ENCODE data around the gene NUDT6. TPM values are rescaled to one million over a fixed set of nuclear protein-coding genes. Genes with fewer than 3 reads are reported as not detected.

The NUDT6 gene, protein sequence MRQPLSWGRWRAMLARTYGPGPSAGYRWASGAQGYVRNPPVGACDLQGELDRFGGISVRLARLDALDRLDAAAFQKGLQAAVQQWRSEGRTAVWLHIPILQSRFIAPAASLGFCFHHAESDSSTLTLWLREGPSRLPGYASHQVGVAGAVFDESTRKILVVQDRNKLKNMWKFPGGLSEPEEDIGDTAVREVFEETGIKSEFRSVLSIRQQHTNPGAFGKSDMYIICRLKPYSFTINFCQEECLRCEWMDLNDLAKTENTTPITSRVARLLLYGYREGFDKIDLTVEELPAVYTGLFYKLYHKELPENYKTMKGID
- 8.2 and 10.4 TPM in 2 replicates for total RNA-seq

GRCh38 chr4:122921971-122922876 is at the start of gene NUDT6:
Gene NUDT6 (minus strand): TSS chr4:122922597. CDS start chr4:122922572, 25 bp downstream.

Other genes with a start within 250 kb of the NUDT6 start
- gene BBS12, start 189.9 kb downstream of the NUDT6 start, total RNA-seq = 1.1 and 3.9 TPM in 2 replicates
- gene FGF2, start 95.8 kb downstream of the NUDT6 start, total RNA-seq = 10.9 and 11.2 TPM in 2 replicates

All from mesangial cell (primary cell).